G401 (cell line): Measurements from ENCODE around the gene PPHLN1. TPM values are rescaled to one million over a fixed set of nuclear protein-coding genes. Genes with fewer than 3 reads are reported as not detected.
"Not testable (repeated sequence)": the region's sequence is repeated elsewhere in the genome, so short reads cannot be mapped to it uniquely, and the experiment has no call there.

Experiments used
- DNase-seq: peaks from one replicate; pipeline ENCODE4 v3.0.0-alpha.2; 2015; ENCODE audit warnings: low spot score
- in situ Hi-C: cut with HindIII; loops from 2 replicates; pipeline ENCODE4 v1.10.0; 2016; ENCODE audit warnings: low sequenced_read_pairs, mixed read lengths
- total RNA-seq: library from RNA; depleted of rRNA; stranded (reverse); fragments of >200 nt; shearing (Covaris generic); gene quantifications from 2 replicates; pipeline ENCODE4 v1.2.3, GENCODE V29; 2014

Gene PPHLN1
- total RNA-seq, 1 experiment from 2014 or later = 34.1 TPM

DNA sequence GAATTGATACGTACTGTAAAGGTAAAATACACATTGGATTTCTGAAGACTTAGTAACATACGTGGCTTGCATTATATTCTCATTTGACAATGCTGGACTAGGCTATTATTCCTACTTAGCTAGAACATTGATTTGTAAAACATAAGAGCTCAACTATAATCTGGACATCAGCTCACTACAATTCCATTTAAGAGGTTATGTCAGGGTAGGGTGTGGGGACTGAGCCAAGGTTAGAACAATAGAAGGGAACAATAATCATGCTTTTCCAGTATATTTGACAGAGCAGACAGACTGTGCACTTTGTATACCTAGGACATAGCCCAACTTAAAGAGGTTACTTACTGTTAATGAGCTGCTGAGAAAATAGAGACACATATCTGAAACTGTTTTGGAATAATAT, 10.9 kb upstream of the PPHLN1 start:
- no peak for DNase-seq
- in situ Hi-C loops = no loop called here

DNA sequence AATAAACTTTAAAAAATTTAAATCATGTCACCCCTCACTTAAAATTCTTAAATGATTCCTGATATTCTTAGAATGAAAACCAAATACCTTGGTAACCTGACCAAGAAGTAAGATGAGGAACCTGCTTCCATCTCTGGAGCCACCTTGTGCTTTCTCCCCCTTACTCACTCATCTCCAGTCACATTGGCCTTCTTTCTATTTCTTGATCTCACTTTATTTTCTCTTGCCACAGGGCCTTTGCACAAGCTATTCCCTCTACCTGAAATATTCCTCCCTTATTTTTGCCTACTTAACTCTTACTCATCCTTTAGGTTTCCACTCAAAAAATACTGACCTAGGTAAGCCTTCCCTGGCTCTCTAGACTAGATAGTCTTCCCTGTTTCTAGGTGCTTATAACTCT, 5.2 kb upstream of the PPHLN1 start:
- in situ Hi-C loops = no loop called here
- no peak for DNase-seq

DNA sequence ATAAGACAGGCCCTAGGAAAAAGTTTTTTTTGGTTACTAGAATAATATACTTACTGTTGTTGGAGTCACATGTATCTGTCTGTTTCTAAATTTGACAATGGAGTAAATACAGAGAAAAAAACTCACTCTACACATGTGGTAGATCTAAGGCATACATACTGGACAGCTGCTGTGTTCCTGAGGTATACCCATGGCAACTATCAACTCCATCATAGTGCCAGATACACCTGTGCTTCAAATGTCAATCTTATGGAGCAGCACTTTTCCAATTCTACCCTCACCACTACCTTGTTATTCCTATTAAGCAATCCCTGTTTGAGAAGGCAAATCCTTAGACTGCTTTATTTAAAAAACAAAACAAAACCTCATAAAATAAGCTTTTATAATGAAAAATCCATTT, 3.4 kb upstream of the PPHLN1 start:
- no peak for DNase-seq
- in situ Hi-C loops = no loop called here

DNA sequence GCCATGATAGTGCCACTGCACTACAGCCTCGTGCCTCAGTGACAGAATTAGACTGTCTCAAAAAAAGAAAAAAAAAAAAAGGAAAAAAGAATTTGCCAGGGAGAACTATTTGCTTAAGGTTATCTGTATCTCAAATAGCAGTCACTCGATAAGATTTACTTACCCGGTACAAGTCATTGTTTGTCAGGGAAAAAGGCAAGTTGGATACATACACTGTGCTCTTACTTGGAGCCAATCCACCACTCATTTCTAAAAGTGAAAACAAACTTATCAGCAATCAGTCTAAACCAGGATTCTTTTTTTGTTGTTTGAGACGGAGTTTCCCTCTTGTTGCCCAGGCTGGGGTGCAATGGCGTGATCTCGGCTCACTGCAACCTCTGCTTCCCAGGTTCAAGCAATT, 2.1 kb upstream of the PPHLN1 start:
- DNase-seq = no peak
- in situ Hi-C loops = no loop called here

DNA sequence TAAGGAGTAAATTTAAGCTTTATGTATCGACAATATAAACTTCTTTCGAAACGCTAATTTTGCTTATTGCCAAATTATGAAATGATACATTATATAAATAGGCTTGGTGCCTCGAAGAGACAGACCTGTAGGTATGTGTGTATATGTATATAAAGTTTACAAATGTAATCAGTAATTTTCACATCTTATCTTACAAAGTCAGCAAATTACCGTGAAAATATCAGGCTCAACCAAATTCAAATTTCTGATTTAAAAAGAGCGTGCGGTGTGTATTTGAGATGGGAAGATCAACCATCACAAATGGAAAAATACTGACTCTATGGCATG, 678 bp upstream of the PPHLN1 start:
- no peak for DNase-seq
- in situ Hi-C loops = no loop called here

DNA sequence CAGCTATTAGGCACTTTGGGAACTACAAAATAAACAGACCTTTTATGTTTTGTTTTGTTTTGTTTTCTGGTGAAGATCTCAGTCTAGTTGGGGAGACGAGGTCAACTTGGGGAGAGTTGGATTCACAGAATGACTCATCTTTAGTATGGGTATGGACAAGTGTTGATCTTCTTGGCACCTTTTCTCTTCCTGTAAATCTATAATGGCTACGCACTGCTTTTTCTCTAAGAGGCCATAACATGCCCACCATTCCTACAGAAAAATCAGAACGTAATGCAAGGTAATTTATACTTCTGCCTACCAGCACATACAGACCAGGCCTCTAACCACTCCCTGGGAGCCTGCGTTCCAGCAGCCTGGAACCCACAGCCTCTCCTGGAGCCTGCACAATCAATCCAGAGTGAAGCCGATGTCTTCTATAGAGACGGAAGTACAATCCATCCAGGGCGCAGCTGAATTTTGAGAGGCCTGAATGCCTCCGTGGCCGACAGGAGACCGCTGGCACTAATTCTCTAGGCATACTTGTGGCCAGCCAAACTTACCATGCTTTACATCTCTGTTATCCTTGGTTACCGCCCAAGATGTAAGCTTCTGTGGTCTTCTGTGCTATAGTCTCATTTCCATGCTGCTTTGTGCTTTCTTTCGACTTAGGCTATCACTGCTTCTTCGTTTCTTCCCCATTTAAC, 717 bp downstream of the PPHLN1 start:
- DNase-seq = peak; percentile 33
- in situ Hi-C loops = no loop called here

DNA sequence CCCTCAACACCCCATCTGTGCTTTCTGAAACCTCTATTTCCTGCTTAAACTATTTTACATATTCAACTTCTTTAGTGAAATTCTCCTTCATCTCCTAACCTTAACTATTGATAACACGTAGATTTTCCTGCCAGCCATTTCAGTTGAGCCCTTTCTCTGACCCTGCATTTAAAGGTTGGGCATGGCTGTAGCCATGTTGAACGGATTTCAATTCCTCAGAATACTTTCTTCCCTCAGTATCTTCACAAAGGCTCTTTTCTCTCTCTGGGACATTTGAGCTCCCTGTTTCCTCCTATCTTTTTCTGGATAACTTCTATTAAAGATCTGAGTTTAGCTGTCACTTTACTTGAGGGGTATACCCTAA, 1.2 kb downstream of the PPHLN1 start:
- in situ Hi-C loops = no loop called here
- DNase-seq = no peak

DNA sequence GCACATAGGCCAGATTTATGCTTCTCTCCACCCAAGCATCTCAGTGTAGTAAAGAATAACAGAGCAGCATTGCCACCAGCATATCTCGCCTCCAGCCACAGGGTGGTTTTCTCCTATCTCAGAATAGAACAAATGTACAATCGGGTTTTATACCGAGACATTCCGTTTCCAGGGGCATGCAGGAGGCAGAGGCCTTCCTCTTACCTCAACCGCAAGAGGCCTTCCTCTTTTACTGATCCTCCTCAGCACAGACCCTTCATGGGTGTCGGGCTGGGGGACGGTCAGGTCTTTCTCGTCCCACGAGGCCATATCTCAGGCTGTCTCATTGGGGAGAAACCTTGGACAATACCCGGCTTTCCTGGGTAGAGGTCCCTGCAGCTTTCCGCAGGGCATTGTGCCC, 4.1 kb downstream of the PPHLN1 start:
- DNase-seq, in situ Hi-C loops: not testable (repeated sequence)

DNA sequence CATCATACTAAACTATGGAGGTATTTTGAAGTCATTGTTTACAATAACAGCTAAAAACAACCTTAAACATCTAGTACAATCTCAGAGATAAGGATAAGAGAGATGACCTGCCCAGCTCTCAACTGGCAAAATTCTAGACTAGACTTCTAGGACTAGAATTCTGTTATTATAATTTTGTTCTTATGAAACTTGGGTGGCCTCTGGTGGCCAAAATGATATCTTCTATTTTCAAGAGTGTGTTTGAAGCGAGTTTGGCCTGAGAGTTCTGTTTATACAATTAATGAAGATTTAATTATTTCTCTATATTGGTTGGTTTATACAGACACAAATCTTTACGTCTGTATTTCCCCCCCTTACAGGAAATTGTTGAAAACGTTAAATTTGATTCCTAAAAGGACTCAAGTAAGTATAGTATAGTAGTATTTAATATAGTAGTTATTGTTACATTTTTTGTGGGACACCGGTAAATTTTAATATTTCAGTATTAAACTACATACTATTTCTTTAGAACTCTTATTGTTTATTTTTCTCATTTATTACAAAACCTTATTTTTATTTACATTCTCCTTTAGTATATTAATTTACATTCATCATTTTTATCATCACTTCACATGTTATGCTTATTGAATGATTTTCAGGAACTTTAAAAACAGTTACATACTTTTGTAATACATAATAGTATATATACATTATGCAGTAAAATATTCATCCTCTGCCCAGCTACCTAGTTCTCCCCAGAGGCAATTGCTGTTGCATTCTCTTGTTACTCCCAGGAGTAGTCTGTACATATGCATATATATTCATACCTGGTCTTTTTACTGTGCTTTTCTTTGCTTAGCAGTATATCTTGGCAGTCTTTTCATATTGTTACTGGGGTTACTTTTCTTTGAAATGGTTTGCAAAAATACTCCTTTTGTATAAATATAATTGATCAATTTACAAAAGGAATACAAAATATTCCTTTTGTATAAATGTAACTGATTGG, 6.6 kb downstream of the PPHLN1 start:
- in situ Hi-C loops = no loop called here
- DNase-seq = peak; percentile 72

DNA sequence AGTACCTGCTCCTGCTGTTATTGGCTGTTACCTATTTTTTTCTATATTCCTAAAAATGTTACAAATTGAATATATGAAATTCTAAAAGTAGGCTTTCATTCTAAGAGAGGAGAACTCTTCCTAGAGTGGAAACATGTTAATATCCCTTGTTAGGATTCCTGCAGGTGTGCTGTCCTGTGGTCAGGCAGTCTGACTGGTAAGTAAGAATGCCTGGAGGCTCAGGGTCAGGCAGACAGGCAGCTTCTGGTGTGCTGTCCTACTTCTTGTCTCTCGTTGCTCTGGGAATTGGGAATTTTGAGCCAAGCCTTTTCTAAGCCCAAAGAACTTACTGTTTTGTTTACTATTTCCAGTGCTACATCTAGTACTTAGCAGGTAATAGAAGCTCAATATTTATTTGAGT, 10.3 kb downstream of the PPHLN1 start:
- in situ Hi-C loops = no loop called here
- peak; percentile 29 for DNase-seq

DNA sequence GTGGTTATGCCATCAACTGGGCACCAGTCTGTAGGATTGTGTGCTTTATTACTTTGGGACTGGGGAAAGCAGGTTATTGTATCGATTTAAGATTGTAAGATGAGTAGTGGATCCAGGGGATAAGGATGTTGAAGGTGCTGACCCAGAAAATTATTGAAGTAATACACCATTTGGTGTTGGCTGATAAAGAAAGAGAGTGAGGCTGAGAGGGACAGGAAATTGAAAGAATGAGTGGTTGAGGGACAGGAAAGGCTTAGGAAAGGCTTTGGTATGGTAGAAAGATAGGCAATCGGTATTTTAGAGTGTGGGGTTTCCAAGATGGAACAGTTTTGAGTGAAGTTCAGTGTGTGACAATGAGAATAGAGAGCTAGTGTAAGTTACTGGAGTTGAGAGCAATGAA, 12.3 kb downstream of the PPHLN1 start:
- in situ Hi-C loops = no loop called here
- DNase-seq = no peak

DNA sequence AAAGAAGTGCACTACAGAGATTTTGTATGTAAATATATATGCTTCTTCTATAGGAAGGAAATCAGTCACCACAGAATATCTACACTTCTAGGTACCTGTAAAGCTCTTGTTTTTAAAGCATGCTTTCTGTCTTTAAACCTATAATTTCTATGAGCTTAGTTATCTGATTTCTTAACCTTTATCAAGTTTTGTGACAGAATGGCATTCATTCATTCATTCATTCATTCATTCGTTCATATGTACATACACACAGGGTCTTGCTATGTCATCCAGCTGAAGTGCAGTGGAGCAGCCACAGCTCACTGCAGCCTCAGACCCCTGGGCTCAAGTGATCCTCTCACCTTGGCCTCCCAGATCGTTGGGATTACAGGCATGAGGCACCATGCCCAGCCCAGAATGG, 16.1 kb downstream of the PPHLN1 start:
- in situ Hi-C loops = no loop called here
- DNase-seq = no peak

DNA sequence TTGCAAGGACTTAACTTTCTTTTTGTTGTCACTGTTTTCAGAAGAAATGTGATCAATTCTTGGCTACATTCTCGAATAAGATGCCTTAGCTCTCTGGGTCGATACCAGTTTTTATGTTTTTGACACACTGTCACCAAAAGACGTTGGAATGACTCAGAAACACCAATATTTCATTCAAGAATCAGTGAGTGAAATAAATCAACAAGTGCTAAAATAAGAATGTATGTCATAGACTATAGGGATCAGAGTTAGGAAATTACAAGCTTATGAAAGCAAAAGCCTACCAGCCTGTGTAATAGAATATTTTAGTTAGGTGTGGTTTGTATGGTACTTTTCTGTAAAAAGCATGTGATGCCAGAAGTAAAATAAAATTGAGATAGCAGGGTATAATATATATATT, 17.8 kb downstream of the PPHLN1 start:
- no peak for DNase-seq
- in situ Hi-C loops = no loop called here

DNA sequence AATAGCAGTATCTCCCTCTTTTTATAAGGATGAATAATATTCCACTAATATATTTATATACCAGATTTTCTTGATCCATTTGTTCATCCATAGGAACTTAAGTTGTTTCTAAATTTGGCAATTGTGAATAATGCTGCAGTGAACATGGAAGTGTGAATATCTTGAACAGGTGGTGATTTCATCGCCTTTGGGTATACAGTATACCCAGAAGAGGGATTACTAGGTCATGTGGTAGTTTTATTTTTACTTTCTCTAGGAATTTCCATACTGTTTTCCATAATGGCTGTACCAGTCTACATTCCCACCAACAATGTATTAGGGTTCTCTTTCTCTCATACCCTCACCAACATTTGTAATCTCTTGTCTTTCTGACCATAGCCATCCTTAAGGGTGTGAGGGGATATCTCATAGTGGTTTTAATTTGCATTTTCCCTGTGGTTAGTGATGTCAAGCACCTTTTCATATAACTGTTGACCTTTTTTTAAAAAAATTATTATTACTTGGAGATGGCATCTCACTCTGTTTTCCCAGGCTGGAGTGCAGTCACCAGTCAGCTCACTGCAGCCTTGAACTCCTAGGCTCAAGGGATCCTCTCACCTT, 20.5 kb downstream of the PPHLN1 start:
- no peak for DNase-seq
- in situ Hi-C loops = no loop called here

DNA sequence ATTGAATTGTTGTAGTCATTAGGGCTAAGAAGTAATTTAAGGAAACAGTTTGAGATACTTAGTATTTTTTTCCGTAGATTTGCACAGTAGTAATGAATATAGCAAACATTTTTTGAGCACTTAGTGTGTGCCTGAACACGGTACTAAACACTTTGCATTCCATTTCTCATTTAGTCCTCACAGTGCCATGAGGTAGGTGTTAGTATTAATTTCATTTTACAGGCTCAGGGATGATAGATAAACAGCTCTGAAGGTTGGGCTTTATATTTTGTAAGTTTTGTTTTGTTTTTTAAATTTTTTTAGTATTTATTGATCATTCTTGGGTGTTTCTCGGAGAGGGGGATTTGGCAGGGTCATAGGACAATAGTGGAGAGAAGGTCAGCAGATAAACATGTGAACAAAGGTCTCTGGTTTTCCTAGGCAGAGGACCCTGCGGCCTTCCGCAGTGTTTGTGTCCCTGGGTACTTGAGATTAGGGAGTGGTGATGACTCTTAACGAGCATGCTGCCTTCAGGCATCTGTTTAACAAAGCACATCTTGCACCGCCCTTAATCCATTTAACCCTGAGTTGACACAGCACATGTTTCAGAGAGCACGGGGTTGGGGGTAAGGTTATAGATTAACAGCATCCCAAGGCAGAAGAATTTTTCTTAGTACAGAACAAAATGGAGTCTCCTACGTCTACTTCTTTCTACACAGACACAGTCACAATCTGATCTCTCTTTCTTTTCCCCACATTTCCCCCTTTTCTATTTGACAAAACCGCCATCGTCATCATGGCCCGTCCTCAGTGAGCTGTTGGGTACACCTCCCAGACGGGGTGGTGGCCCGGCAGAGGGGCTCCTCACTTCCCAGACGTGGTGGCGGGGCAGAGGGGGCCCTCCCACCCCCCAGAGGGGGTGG, 23.4 kb downstream of the PPHLN1 start:
- DNase-seq, in situ Hi-C loops: not testable (repeated sequence)

DNA sequence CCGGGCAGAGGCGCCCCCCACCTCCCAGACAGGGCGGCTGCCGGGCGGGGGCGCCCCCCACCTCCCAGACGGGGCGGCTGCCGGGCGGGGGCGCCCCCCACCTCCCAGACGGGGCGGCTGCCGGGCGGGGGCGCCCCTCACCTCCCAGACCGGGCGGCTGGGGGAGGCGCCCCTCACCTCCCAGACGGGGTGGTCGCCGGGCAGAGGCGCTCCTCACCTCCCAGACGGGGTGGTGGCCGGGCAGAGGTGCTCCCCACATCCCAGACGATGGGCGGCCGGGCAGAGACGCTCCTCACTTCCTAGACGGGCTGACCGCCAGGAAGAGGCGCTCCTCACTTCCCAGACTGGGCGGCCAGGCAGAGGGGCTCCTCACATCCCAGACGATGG, 24.0 kb downstream of the PPHLN1 start:
- in situ Hi-C loops, DNase-seq: not testable (repeated sequence)

DNA sequence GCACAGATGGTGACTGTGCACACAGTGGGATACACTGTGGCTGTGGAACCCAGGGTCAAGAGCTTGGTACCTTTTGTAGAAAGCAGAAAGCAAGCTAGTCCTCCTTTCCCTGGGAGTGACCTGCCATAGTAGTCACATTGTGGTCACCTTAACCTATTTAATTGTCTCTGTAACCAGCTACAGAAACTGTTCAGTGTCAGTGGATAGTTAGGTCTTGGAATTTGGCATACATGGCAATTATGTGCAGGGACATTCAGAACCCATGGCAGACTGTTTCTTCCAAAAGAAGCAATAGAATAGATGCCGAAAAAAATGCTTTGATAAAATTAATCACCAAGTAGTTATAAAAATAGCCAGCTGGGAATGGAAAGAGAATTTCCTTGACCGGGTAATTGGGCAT, 30.4 kb downstream of the PPHLN1 start:
- in situ Hi-C loops = no loop called here

DNA sequence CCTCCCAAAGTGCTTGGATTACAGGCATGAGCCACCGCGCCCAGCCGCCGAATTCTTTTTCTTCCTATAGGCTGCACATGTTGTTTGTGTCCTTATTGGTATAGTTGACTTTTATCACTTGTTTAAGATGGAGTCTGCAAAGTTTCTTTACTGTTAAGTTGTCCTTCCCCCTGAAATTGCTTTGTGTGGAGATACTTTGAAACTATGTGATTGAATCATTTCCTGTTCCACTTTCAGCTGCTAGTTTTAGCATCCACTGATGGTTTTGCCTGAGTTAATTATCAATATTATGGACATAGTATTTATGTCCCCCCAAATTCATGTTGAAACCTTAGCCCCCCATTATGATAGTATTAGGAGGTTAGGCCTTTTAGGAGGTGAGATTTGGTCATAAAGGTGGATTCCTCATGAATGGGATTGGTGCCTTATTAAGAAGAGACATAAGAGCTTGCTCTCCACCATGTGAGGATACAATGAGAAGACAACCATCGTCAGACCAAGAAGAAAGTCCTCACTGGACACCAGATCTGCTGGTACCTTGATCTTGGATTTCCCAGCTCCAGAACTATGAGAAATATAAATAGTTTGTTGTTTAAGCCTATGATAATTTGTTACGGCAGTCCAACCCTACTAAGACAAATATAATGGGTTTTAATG, 34.9 kb downstream of the PPHLN1 start:
- in situ Hi-C loops = no loop called here
- no peak for DNase-seq

More for the DNA sequence above, 30.4 kb downstream of the PPHLN1 start:
- peak; percentile 6 for DNase-seq
